Mesenteric fat pad (tissue), 1 donor: ENCODE measurements around the gene SHE. TPM values are rescaled to one million over a fixed set of nuclear protein-coding genes. Genes with fewer than 3 reads are reported as not detected.
"Not testable (repeated sequence)": the region's sequence is repeated elsewhere in the genome, so short reads cannot be mapped to it uniquely, and the experiment has no call there.

ENCODE experiments used
- DNase-seq: peaks from one replicate; pipeline ENCODE4 v3.0.0-alpha.2; 2020; ENCODE audit warnings: low spot score
- long read RNA-seq: library from polyadenylated mRNA; unstranded; transcript quantifications from one replicate; pipeline ENCODE4 v2.0.0, GENCODE V29; 2020
- total RNA-seq: library from RNA; stranded (reverse); fragmentation: NEBNext Ultra II Directional; extraction: Animal tissue kit (Norgen Biotek cat#: 25700); gene quantifications from one replicate; pipeline ENCODE4 v1.2.1, GENCODE V29; 2021
- donor health status: DM: yes; HTN: yes; CAD: no.

SHE gene
- total RNA-seq: 33.1 TPM
- long read RNA-seq, full-length matches to known transcripts: 9 of 69 reads
- long read RNA-seq, partial matches to known transcripts: 15 of 69 reads
- long read RNA-seq, other reads (novel, unspliced or antisense): 45 of 69 reads

- no peak for DNase-seq
These were observed at the start of gene SHE, which contains the start of gene TDRD10 for GRCh38 chr1:154502066-154502743. Gene SHE, minus strand, starts transcription at chr1:154502412. Its CDS starts 386 bp downstream, at chr1:154502026. Gene TDRD10, plus strand, starts transcription at chr1:154502219. Its CDS starts 4,685 bp downstream, at chr1:154506904.

DNA sequence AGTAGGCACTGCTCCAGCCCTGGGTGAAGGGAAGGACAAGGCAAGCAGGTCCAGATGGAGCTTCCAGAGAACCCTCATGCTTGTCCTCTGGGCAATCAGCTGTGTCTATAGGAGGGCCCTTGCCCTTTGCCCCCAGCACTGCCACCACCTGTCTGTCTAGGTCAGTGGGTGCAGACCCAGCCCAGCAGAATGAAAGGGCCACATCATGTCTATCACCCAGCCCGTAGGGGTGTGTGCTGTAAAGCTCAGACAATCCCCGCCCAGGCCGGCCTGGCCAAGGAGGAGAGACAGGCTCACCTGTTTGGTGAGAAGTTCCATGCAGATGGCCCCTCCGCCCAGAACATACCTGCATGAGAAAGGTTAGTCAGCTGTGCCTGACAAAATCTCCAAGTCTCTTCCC, 49.3 kb upstream of the SHE start:
- no peak for DNase-seq

DNA sequence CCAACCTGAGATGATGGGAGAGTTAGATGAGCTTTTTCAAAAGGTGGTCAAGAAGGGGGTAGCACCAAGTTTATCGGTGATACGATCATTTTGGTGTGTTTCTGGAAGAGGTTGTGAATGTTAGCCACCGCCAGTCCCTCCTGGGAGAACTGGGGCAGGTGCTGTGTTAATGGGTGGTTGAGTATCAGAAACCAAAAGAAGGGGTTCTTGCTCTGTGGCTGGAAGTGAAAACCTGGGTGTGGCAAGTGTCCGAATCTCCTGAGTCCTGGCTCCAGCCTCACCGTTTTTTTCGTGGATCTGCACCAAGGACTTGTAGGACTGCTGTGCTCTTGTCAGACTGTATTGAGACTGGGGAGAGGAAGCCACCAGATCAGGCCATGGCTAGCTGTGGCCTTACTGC, 48.4 kb upstream of the SHE start:
- DNase-seq: no peak

- no peak for DNase-seq
These were observed 47.9 kb upstream of the SHE start for GRCh38 chr1:154550070-154550469.

DNA sequence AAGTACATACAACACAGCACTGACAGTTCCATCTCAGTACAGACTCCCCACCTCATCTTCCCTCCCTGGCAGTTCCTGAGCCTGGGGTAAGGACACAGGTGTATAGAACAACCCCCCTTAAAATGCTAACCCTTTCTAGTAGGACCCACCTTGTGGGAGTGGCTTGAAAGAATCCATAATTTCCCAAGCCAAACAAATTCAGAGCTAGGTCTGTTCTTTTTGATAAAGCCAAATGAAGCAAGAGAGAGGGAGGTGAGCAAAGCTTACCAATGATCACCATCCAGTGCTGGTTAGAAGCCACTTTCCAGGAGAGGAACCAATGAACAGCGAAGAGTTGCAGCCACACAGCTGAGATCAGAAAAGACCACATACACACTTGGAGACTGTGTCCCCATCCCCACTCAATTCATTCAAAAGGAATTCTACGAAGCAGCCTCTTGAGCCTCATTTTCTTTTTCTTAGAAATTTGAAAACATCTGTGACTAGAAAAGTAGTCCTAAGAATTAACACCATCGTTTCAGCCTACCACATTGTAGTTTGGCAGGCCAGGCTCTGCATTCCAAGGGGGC, 47.1 kb upstream of the SHE start:
- no peak for DNase-seq

- no peak for DNase-seq
These were observed 45.8 kb upstream of the SHE start for GRCh38 chr1:154548028-154548427.

- DNase-seq: no peak
These were observed 45.0 kb upstream of the SHE start for GRCh38 chr1:154547105-154547732.

- DNase-seq: no peak
These were observed 44.3 kb upstream of the SHE start for GRCh38 chr1:154546264-154547063.

GRCh38 chr1:154541231-154541630, 39.0 kb upstream of the SHE start:
- no peak for DNase-seq

GRCh38 chr1:154539486-154540483, 37.6 kb upstream of the SHE start:
- no peak for DNase-seq

GRCh38 chr1:154536570-154536969, 34.4 kb upstream of the SHE start:
- DNase-seq: no peak

DNA sequence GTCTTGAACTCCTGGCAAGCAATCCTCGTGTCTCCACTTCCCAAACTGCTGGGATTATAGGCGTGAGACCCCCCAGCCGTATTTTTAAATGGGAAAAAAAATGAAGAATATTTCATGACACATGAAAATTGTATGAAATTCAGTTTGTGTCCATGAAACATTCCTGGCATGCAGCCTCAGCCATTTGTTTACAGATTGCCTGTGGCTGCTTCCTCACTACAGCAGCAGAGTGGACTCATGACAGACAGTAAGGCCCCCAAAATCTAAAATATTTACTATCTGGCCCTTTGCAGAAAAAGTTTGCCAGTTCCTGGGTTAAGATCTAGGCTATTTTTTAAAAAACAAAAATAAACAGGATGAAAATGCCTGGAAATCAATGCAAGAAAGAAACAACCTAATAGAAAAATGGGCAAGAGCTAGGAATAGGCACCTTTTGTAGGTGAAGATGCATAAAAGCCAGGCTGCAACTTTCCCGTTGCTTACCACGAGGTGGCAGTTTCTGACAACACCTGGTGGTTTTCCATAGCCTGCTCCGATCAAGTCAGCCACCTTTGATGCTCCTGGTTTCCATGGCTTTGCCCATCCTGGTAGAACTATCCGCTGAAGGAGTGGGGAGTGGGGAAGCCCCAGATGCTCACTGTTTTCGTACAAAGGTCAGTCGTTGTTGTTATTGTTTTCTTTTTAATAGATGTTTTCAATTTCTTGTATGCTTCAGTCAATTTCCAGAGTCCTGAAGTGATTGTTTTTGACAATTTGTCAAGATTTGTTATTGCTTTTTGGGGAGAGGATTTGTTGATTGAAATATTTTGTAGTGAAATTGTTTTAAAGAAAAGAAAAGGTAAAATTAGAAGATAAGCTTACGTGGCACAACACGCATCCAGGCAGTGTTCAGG, 32.0 kb upstream of the SHE start:
- DNase-seq: no peak

GRCh38 chr1:154531950-154532349, 29.7 kb upstream of the SHE start:
- DNase-seq: not testable (repeated sequence)

GRCh38 chr1:154529308-154529707, 27.1 kb upstream of the SHE start:
- no peak for DNase-seq

GRCh38 chr1:154527192-154527591, 25.0 kb upstream of the SHE start:
- no peak for DNase-seq

- no peak for DNase-seq
These were observed 22.7 kb upstream of the SHE start for GRCh38 chr1:154524881-154525280.

DNA sequence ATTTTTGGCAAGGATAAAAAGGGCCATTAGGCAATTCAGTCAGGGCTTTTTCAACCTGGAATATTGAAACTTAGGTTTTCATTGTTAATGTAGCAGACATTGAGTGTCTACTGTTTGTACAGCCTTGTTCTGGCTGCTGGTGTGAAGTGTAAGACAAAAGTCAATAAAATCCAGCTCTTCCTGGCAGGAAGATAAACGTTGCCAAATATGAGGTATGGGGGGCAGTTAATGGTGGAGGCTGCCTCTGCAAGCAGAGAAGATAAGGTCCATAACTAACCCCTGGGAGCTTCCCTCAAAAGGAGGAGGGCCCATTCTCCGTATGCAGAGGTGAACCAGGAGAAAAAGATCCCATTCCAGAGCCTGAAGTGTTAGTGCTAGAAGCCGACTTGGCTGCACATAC, 19.5 kb upstream of the SHE start:
- DNase-seq: no peak

DNA sequence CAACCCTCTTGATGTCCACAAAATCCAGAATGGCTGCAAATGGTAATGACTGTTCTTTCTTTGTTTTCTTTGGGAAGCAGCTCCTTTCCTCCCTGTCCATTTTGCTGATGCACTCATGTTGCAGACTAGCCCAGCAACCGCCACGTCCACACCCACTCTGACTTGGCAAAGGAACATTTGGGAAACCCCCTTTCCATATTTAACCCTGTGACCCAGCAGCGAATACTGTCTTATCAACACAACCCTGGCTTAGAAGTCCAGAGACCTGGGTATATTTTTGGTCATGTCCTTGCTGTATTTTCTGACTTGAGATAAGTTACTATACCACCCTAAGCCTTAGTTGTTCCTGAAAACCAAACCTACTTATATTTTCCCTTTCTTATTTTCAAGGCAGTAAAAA, 18.1 kb upstream of the SHE start:
- DNase-seq: peak; percentile 26

DNA sequence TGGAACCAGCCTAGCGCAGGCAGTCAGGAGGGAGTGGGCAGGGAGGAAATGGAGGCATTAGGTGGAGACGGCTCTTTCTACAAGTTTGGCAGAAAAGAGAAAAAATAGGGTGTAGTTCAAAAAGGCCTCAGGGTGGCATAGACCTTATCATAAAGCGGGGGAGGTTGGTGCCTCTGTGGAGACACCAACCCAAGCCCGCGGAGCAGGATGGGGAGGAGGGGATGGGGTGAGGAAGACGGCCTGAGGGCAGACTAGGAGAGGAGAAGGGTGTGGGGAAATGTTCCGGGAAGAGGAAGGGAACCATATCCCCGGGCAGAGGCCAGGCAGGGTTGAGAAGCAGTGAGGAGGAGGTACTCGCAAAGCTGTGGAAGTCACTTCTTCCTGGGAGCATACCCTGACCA, 17.4 kb upstream of the SHE start:
- DNase-seq: peak; percentile 57
